ENCODE measurements around the gene PWWP2B. TPM values are rescaled to one million over a fixed set of nuclear protein-coding genes. Genes with fewer than 3 reads are reported as not detected.

Gene PWWP2B
- total RNA-seq, 1 donor from 2014 or later = 25.2 TPM

DNA sequence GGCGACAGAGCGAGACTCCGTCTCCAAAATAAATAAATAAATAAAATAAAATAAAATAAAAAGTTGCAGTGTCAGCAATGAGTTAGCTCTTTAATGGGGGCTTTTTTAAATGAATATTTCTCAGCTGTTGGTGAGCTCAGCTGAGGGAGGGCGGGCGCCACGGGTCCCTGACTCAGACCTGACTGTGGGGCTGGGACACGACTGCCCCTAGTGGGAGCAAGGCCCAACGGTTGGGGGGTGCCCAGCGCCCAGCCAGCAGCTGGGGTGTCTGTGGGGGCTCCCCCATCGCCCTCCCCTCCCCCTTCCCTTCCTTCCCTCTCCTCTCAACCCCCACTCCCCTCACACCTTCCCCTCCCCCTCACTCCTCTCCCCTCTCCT lies 46.6 kb downstream of the PWWP2B start:
- Histone ChIP-seq H3K27me3 (ENCODE audit: low read depth) (no peaks in the 10 kb centered on the region), H3K4me3 (no peak overlapping the region), H3K36me3 (no peaks in the 10 kb centered on the region), H3K27ac (no peak overlapping the region), H3K9me3 (no peaks in the 10 kb centered on the region), H3K4me1 (peaks cover 46% of the 10 kb centered on the region)
- peak; percentile 79 for DNase-seq
- TF ChIP-seq, protein P1, sequence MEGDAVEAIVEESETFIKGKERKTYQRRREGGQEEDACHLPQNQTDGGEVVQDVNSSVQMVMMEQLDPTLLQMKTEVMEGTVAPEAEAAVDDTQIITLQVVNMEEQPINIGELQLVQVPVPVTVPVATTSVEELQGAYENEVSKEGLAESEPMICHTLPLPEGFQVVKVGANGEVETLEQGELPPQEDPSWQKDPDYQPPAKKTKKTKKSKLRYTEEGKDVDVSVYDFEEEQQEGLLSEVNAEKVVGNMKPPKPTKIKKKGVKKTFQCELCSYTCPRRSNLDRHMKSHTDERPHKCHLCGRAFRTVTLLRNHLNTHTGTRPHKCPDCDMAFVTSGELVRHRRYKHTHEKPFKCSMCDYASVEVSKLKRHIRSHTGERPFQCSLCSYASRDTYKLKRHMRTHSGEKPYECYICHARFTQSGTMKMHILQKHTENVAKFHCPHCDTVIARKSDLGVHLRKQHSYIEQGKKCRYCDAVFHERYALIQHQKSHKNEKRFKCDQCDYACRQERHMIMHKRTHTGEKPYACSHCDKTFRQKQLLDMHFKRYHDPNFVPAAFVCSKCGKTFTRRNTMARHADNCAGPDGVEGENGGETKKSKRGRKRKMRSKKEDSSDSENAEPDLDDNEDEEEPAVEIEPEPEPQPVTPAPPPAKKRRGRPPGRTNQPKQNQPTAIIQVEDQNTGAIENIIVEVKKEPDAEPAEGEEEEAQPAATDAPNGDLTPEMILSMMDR (IDR thresholded peaks at IDR 0.05) = peak; percentile 56
- intact Hi-C loops (cut with DNase I) = no loop called here
- ATAC-seq = no peak

DNA sequence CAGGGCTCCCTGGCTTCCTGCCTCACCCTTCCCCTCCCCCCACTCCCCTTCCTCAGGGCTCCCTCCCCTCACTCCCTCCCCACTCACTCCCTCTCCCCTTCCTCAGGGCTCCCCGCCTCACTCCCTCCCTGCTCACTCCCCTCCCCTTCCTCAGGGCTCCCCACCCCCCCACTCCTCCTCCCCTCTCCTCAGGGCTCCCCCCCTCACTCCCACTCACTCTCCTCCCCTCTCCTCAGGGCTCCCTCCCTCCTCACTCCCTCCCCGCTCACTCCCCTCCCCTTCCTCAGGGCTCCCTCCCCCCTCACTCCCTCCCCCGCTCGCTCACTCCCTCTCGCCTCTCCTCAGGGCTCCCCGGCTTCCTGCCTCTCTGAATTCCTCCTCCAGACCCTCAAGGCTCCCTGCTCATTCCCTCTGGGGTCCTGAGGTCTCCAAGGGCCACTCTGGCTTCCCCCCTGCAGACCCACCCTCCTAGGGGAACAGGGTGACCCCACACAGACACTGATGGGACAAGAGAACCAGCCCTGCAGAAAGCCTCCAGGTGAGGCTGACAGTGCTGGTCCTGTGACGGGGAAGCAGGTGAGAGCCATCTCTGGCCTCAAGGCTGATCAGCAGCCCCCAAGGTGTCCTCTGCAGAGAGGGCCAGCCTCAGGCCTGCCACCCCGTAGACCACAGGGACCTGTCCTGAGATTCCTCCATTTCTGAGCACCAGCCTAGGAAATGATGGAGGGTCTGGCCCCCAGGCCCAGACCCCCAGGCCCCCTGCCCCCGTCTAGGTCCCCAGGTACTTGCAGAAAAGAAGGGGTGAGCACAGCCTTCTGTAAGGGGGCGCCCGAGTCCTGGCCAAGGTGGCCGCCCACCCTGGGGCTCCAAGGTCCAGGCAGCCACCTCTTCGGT lies 47.2 kb downstream of the PWWP2B start:
- Histone ChIP-seq H3K9me3 (no peaks in the 10 kb centered on the region), H3K4me1 (peaks cover 40% of the 10 kb centered on the region), H3K27me3 (ENCODE audit: low read depth) (no peaks in the 10 kb centered on the region), H3K27ac (no peak overlapping the region), H3K36me3 (no peaks in the 10 kb centered on the region), H3K4me3 (no peak overlapping the region)
- ATAC-seq (no peak), DNase-seq (no peak)
- TF ChIP-seq, protein P1 (IDR thresholded peaks at IDR 0.05) = no peak
- intact Hi-C loops (cut with DNase I) = no loop called here

- TF ChIP-seq, protein P1 (IDR thresholded peaks at IDR 0.05) = no peak
- no peaks in the 10 kb centered on the region for H3K36me3 ChIP-seq
- ATAC-seq (no peak), DNase-seq (no peak)
- H3K4me3 ChIP-seq = no peak overlapping the region
- intact Hi-C loops (cut with DNase I) = no loop called here
- no peaks in the 10 kb centered on the region for H3K27me3 ChIP-seq (ENCODE audit: low read depth)
- peaks cover 45% of the 10 kb centered on the region for H3K4me1 ChIP-seq
- H3K9me3 ChIP-seq = no peaks in the 10 kb centered on the region
- no peak overlapping the region for H3K27ac ChIP-seq
Measured at GRCh38 chr10:132444877-132445351, 47.9 kb downstream of the PWWP2B start.

GRCh38 chr10:132445516-132446194 lies 48.7 kb downstream of the PWWP2B start:
- H3K9me3 ChIP-seq = no peaks in the 10 kb centered on the region
- DNase-seq (no peak), ATAC-seq (no peak)
- H3K4me3 ChIP-seq = no peak overlapping the region
- no peak overlapping the region for H3K27ac ChIP-seq
- H3K4me1 ChIP-seq = peaks cover 45% of the 10 kb centered on the region
- intact Hi-C loops (cut with DNase I) = no loop called here
- no peaks in the 10 kb centered on the region for H3K36me3 ChIP-seq
- H3K27me3 ChIP-seq (ENCODE audit: low read depth) = no peaks in the 10 kb centered on the region
- TF ChIP-seq, protein P1 (IDR thresholded peaks at IDR 0.05) = no peak

DNA sequence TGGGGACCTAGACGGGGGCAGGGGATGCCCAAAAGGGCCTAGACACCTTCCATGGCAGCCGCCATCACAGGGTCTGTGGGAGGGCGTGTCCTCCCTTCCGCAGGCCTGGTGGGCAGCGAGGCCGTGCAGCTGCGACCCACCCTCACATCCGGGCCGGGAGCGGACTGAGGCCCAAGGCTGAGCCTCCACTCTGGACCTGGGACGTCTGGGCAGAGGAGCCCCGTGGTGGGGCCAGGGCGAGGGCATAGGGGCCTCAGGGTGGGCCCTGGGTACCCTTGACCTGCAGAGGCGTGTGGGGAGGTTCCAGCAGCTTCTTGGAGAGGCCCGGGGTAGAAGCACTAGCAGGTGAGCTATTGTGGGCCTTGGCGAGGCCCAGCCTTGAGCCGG lies 49.2 kb downstream of the PWWP2B start:
- intact Hi-C loops (cut with DNase I) = no loop called here
- no peak for ATAC-seq
- Histone ChIP-seq H3K9me3 (no peaks in the 10 kb centered on the region), H3K4me1 (peaks cover 45% of the 10 kb centered on the region), H3K4me3 (no peak overlapping the region), H3K27ac (peak overlapping the region; percentile 88), H3K27me3 (ENCODE audit: low read depth) (no peaks in the 10 kb centered on the region), H3K36me3 (no peaks in the 10 kb centered on the region)
- DNase-seq = no peak
- TF ChIP-seq, protein P1 (IDR thresholded peaks at IDR 0.05) = no peak
